ENCODE results near the gene PCDH10.

The PCDH10 gene

DNA sequence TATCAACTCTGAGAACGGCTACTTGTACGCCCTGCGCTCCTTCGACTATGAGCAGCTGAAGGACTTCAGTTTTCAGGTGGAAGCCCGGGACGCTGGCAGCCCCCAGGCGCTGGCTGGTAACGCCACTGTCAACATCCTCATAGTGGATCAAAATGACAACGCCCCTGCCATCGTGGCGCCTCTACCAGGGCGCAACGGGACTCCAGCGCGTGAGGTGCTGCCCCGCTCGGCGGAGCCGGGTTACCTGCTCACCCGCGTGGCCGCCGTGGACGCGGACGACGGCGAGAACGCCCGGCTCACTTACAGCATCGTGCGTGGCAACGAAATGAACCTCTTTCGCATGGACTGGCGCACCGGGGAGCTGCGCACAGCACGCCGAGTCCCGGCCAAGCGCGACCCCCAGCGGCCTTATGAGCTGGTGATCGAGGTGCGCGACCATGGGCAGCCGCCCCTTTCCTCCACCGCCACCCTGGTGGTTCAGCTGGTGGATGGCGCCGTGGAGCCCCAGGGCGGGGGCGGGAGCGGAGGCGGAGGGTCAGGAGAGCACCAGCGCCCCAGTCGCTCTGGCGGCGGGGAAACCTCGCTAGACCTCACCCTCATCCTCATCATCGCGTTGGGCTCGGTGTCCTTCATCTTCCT is 2.7 kb downstream of the PCDH10 start:
- H3K27me3 ChIP-seq (replicated peaks; ENCODE audit: control insufficient read depth, insufficient read depth, low read length): no peaks in the 10 kb centered on the region
- no peak overlapping the region for H3K4me3 ChIP-seq (replicated peaks; ENCODE audit: low read depth, low read length)

GRCh38 chr4:133152330-133152821 is 3.3 kb downstream of the PCDH10 start:
- no peak for TF ChIP-seq CTCF (IDR thresholded peaks at IDR 0.05; ENCODE audit: insufficient read depth, low read length, poor library complexity, severe bottlenecking)
- no peak for DNase-seq (ENCODE audit: extremely low read depth, insufficient read length)
- H3K36me3 ChIP-seq (ENCODE audit: control insufficient read depth, insufficient read depth, low read length): no peaks in the 10 kb centered on the region
- H3K27me3 ChIP-seq (replicated peaks; ENCODE audit: control insufficient read depth, insufficient read depth, low read length): no peaks in the 10 kb centered on the region
- H3K4me3 ChIP-seq (replicated peaks; ENCODE audit: low read depth, low read length): no peak overlapping the region

More for the DNA sequence above, 2.7 kb downstream of the PCDH10 start:
- DNase-seq (ENCODE audit: extremely low read depth, insufficient read length): no peak
- no peaks in the 10 kb centered on the region for H3K36me3 ChIP-seq (ENCODE audit: control insufficient read depth, insufficient read depth, low read length)
- TF ChIP-seq CTCF (IDR thresholded peaks at IDR 0.05; ENCODE audit: insufficient read depth, low read length, poor library complexity, severe bottlenecking): no peak

DNA sequence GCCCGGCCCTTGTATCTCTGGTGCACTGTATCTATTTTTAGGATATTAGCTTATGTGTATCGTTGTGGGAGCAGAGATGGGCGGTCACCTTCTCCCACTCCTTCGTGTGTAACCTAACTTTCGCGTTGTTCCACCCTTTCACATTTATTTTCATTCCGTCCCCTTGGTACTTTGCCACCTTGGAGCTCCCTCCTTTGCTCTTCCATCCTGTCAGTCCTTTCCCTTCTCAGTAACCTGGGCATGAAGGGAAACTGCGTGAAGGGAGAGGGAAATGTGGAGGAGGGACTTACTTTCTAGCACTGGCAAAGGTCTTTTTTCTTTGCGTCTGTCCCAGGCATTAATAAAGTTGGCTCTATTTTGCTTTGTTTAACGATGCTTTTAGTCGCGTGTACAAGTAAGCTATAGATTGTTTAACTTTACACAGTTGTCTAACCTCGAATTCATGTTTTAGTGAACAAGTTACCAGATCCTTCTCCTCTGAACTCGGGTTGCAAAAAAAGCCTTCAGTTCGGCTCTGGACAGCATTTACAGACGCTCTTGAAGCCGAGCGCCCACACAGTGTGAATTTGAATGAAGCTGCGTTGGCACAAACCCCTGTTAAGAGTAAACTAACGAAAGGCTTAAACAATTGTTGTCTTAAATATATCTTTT is 3.9 kb downstream of the PCDH10 start:
- Histone ChIP-seq H3K4me3 (replicated peaks; ENCODE audit: low read depth, low read length) (no peak overlapping the region), H3K27me3 (replicated peaks; ENCODE audit: control insufficient read depth, insufficient read depth, low read length) (no peaks in the 10 kb centered on the region), H3K36me3 (ENCODE audit: control insufficient read depth, insufficient read depth, low read length) (no peaks in the 10 kb centered on the region)
- no peak for TF ChIP-seq CTCF (IDR thresholded peaks at IDR 0.05; ENCODE audit: insufficient read depth, low read length, poor library complexity, severe bottlenecking)
- no peak for DNase-seq (ENCODE audit: extremely low read depth, insufficient read length)

DNA sequence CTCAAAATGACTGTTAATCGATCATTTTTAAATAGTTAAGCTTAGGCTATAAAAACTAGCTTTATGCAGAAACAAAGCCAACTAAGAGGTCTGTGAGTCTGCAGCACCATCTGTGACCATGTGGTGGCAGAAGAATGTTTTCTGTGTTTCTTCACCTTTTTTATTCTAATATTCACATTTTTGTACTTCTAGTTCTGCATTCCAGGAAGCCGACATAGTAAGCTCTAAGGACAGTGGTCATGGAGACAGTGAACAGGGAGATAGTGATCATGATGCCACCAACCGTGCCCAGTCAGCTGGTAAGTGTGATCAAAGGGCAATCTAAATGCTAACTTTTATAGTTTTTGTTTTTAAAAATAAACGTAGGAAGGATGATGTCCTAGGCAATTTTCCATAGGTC is 5.6 kb downstream of the PCDH10 start:
- peak; percentile 34 for TF ChIP-seq CTCF (IDR thresholded peaks at IDR 0.05; ENCODE audit: insufficient read depth, low read length, poor library complexity, severe bottlenecking)
- Histone ChIP-seq H3K36me3 (ENCODE audit: control insufficient read depth, insufficient read depth, low read length) (no peaks in the 10 kb centered on the region), H3K4me3 (replicated peaks; ENCODE audit: low read depth, low read length) (no peak overlapping the region), H3K27me3 (replicated peaks; ENCODE audit: control insufficient read depth, insufficient read depth, low read length) (no peaks in the 10 kb centered on the region)
- no peak for DNase-seq (ENCODE audit: extremely low read depth, insufficient read length)

- no peaks in the 10 kb centered on the region for H3K36me3 ChIP-seq (ENCODE audit: control insufficient read depth, insufficient read depth, low read length)
- H3K4me3 ChIP-seq (replicated peaks; ENCODE audit: low read depth, low read length): no peak overlapping the region
- no peaks in the 10 kb centered on the region for H3K27me3 ChIP-seq (replicated peaks; ENCODE audit: control insufficient read depth, insufficient read depth, low read length)
- no peak for DNase-seq (ENCODE audit: extremely low read depth, insufficient read length)
- TF ChIP-seq CTCF (IDR thresholded peaks at IDR 0.05; ENCODE audit: insufficient read depth, low read length, poor library complexity, severe bottlenecking): no peak
These were observed 7.0 kb downstream of the PCDH10 start for GRCh38 chr4:133156096-133156495.

Data from GM06990 (cell line).